Measurements from ENCODE around the gene MPP3. TPM values are rescaled to one million over a fixed set of nuclear protein-coding genes. Genes with fewer than 3 reads are reported as not detected.

MPP3 gene
- total RNA-seq, 2 experiments from 2014 or later, result not detected

DNA sequence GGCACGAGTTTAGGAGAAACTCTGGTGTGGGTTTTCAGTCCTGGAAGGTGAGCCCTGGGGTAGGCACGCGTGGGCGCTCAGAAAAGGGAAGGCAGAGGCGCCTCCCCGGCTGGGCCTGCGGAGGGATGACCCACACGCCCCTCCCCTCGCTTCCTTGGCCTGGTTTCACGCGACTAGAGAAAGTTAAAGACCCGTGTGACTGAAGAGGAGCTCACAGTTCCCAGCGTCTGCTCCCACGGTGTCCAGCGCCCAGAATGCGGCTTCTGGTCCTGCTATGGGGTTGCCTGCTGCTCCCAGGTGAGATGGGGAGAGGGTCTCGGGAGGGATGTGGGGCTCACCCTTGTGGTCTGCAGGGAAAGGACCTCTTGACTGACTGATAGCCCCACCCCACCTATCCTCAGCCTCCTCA, 14.0 kb upstream of the MPP3 start, which contains the start of gene CD300LG:
TSS of gene CD300LG (plus strand) at position 214 of the 409 bp plus-strand sequence. CDS start at position 255, 41 bp downstream.
- no TSS peak for BruUV-seq (replicated peaks)
- no peak within 1 kb of the TSS for H3K4me2 ChIP-seq (ENCODE audit: low read length)
- intact Hi-C loops (cut with micrococcal nuclease; ENCODE audit: unreplicated experiment), result loop anchor here (1.0 kb wide), 1 partner anchor 153 kb away; no protein-coding TSS in a partner anchor
- no peaks in the 10 kb centered on the region for H3K9me2 ChIP-seq (ENCODE audit: insufficient read depth, low read length)
- ChIA-PET POLR2A (interaction anchor here (0.6 kb wide), 1 partner anchor 146 kb away, joined by 4 read pairs; no protein-coding TSS in a partner anchor), CTCF (ENCODE audit: unreplicated experiment) (no interaction called here)
- no peaks in the 10 kb centered on the region for H4K20me1 ChIP-seq (ENCODE audit: insufficient read depth, low read length)
- H3K36me3 ChIP-seq (ENCODE audit: insufficient read depth, low read length), result no peaks in the 10 kb centered on the region
- H3K9me3 ChIP-seq (ENCODE audit: low read length), result no peaks in the 10 kb centered on the region
- DNase-seq (ENCODE audit: low spot score), result no peak
- no peak within 1 kb of the TSS for H2AFZ ChIP-seq (ENCODE audit: low read length)
- H3K79me2 ChIP-seq (ENCODE audit: insufficient read depth, low read depth, low read length), result no peaks in the 10 kb centered on the region
- H3K27ac ChIP-seq (ENCODE audit: low read depth, low read length, poor library complexity, severe bottlenecking), result no peak within 1 kb of the TSS
- no peaks in the 10 kb centered on the region for H3K4me1 ChIP-seq (ENCODE audit: insufficient read depth, low read length, poor library complexity, severe bottlenecking)
- TF ChIP-seq EZH2phosphoT487 (IDR thresholded peaks at IDR 0.05; ENCODE audit: borderline replicate concordance, low read depth, low read length), result no peak
- TF ChIP-seq, protein P1, sequence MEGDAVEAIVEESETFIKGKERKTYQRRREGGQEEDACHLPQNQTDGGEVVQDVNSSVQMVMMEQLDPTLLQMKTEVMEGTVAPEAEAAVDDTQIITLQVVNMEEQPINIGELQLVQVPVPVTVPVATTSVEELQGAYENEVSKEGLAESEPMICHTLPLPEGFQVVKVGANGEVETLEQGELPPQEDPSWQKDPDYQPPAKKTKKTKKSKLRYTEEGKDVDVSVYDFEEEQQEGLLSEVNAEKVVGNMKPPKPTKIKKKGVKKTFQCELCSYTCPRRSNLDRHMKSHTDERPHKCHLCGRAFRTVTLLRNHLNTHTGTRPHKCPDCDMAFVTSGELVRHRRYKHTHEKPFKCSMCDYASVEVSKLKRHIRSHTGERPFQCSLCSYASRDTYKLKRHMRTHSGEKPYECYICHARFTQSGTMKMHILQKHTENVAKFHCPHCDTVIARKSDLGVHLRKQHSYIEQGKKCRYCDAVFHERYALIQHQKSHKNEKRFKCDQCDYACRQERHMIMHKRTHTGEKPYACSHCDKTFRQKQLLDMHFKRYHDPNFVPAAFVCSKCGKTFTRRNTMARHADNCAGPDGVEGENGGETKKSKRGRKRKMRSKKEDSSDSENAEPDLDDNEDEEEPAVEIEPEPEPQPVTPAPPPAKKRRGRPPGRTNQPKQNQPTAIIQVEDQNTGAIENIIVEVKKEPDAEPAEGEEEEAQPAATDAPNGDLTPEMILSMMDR (conservative IDR thresholded peaks at IDR 0.05; ENCODE audit: low read length), result no peak
- H3K4me3 ChIP-seq (ENCODE audit: low read depth, low read length, poor library complexity, severe bottlenecking), result no peak within 1 kb of the TSS

DNA sequence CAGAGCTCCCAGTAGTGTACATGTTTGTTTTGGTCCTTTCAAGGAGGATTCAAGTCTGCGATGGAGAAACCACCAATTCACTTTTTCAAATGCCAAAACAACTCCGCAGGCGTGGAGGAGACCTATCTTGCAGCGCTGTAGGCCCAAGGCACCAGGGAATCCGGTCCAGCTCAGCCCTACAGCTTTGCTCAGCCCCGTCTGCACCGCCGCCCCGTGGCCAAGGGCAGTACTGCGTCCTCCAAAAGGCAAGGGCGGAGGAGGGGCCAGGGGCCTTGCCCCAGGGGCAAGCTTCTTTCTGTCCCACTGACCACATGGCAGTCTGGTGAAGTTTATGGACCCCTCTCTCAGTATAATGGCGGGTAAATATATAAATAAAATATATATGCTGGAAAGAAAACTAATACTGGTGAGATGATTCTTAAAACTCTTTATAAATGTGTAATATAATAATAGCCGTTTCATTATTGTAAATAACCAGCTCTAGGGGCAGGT, 13.3 kb upstream of the MPP3 start:
- CTCF ChIA-PET (ENCODE audit: unreplicated experiment), result interaction anchor here (0.9 kb wide), 1 partner anchor 9 kb away, joined by 3 read pairs; no protein-coding TSS in a partner anchor
- no peaks in the 10 kb centered on the region for H3K4me1 ChIP-seq (ENCODE audit: insufficient read depth, low read length, poor library complexity, severe bottlenecking)
- no peaks in the 10 kb centered on the region for H3K79me2 ChIP-seq (ENCODE audit: insufficient read depth, low read depth, low read length)
- TF ChIP-seq, protein P1 (conservative IDR thresholded peaks at IDR 0.05; ENCODE audit: low read length), result peak; percentile 91
- no peak for TF ChIP-seq EZH2phosphoT487 (IDR thresholded peaks at IDR 0.05; ENCODE audit: borderline replicate concordance, low read depth, low read length)
- H3K27ac ChIP-seq (ENCODE audit: low read depth, low read length, poor library complexity, severe bottlenecking), result no peak overlapping the region
- no peaks in the 10 kb centered on the region for H3K36me3 ChIP-seq (ENCODE audit: insufficient read depth, low read length)
- no peak overlapping the region for H2AFZ ChIP-seq (ENCODE audit: low read length)
- H4K20me1 ChIP-seq (ENCODE audit: insufficient read depth, low read length), result no peaks in the 10 kb centered on the region
- no peaks in the 10 kb centered on the region for H3K9me3 ChIP-seq (ENCODE audit: low read length)
- no peak overlapping the region for H3K4me3 ChIP-seq (ENCODE audit: low read depth, low read length, poor library complexity, severe bottlenecking)
- POLR2A ChIA-PET, result interaction anchor here (0.6 kb wide), 1 partner anchor 145 kb away, joined by 4 read pairs; no protein-coding TSS in a partner anchor
- peak; percentile 55 for DNase-seq (ENCODE audit: low spot score)
- no peak overlapping the region for H3K4me2 ChIP-seq (ENCODE audit: low read length)
- intact Hi-C loops (cut with micrococcal nuclease; ENCODE audit: unreplicated experiment), result loop anchor here (1.0 kb wide), 1 partner anchor 152 kb away; no protein-coding TSS in a partner anchor
- no TSS peak for BruUV-seq (replicated peaks)
- H3K9me2 ChIP-seq (ENCODE audit: insufficient read depth, low read length), result no peaks in the 10 kb centered on the region

DNA sequence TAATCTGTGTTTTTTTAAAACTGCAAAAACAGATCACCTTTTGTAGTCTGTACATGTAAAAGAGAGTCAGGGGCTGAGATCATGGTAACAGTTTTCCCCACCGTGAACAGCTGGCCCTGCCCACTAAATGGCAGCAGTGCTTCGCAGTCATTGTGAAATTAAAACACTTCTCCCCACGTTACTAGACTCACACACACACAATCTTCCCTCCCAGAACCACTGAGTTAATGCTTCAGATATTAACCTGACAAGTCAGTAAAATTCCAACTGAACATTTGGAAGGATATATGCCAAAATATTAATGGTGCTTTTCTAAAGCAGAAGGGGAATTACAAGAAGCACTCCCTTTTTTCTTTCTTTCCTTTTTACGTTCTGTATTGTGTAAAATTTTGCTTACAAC, 12.8 kb upstream of the MPP3 start:
- intact Hi-C loops (cut with micrococcal nuclease; ENCODE audit: unreplicated experiment), result loop anchor here (1.0 kb wide), 1 partner anchor 151 kb away; no protein-coding TSS in a partner anchor
- Histone ChIP-seq H4K20me1 (ENCODE audit: insufficient read depth, low read length) (no peaks in the 10 kb centered on the region), H3K9me2 (ENCODE audit: insufficient read depth, low read length) (no peaks in the 10 kb centered on the region), H2AFZ (ENCODE audit: low read length) (no peak overlapping the region), H3K36me3 (ENCODE audit: insufficient read depth, low read length) (no peaks in the 10 kb centered on the region), H3K4me3 (ENCODE audit: low read depth, low read length, poor library complexity, severe bottlenecking) (no peak overlapping the region), H3K4me1 (ENCODE audit: insufficient read depth, low read length, poor library complexity, severe bottlenecking) (no peaks in the 10 kb centered on the region), H3K9me3 (ENCODE audit: low read length) (no peaks in the 10 kb centered on the region), H3K4me2 (ENCODE audit: low read length) (no peak overlapping the region), H3K79me2 (ENCODE audit: insufficient read depth, low read depth, low read length) (no peaks in the 10 kb centered on the region), H3K27ac (ENCODE audit: low read depth, low read length, poor library complexity, severe bottlenecking) (no peak overlapping the region)
- no peak for TF ChIP-seq EZH2phosphoT487 (IDR thresholded peaks at IDR 0.05; ENCODE audit: borderline replicate concordance, low read depth, low read length)
- TF ChIP-seq, protein P1 (conservative IDR thresholded peaks at IDR 0.05; ENCODE audit: low read length), result no peak
- no TSS peak for BruUV-seq (replicated peaks)
- ChIA-PET CTCF (ENCODE audit: unreplicated experiment) (interaction anchor here (0.9 kb wide), 1 partner anchor 9 kb away, joined by 3 read pairs; no protein-coding TSS in a partner anchor), POLR2A (no interaction called here)
- DNase-seq (ENCODE audit: low spot score), result no peak
